ENCODE results near the gene AP4M1. TPM values are rescaled to one million over a fixed set of nuclear protein-coding genes. Genes with fewer than 3 reads are reported as not detected.

The AP4M1 gene
- total RNA-seq, 2 donors from 2014 or later, result 6.0 to 11.2 TPM

DNA sequence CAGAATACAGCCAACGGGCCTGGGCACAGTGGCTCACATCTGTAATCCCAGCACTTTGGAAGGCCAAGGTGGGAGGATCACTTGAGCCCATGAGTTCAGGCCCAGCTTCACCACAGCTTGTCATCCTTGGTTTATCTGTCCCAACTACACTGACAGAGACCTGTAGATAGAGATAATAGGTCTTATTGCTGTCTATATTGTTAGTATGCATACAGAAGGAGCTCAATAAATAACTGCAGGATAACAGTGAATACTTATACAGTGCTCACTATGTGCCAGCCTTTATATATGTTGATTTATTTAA is 19.2 kb downstream of the AP4M1 start:
- Histone ChIP-seq H3K27ac (peak overlapping the region in 1 of 4 donors; percentile 85), H3K4me3 (no peak overlapping the region), H3K4me1 (peaks cover 30% of the 10 kb centered on the region), H3K36me3 (replicated peaks in 1 of 2; ENCODE audit: insufficient read depth in 1 of 2, low read depth in 2 of 2) (no peaks in the 10 kb centered on the region), H3K9me3 (no peaks in the 10 kb centered on the region), H3K27me3 (no peaks in the 10 kb centered on the region)
- TF ChIP-seq CTCF (IDR thresholded peaks at IDR 0.05), result no peak
- TF ChIP-seq POLR2A (IDR thresholded peaks at IDR 0.05), result no peak
- DNase-seq, result no peak
- intact Hi-C loops (cut with DNase I), result no loop called here
- WGBS, 2 donors, result 29 to 50% methylated on average over 1 of the region's 1 CpG
- no peak for ATAC-seq

DNA sequence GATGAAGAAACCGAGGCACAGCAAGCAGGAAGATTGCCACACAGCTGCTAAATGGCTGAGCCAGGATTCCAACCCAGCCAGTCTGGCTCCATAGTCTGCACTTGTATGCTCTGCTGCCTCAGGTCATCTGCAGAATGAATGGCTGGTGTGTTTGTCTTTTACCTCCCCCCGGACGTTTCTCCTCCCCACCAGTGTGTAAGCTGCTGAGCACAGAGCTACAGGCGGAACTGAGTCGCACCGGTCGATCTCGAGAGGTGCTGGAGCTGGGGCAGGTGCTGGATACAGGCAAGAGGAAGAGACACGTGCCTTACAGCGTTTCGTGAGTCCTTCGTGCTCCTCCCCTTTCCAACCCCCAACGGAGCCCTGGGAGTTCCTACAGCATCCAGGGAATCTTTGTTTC is 20.6 kb downstream of the AP4M1 start:
- Histone ChIP-seq H3K27me3 (no peaks in the 10 kb centered on the region), H3K27ac (no peak overlapping the region), H3K4me3 (no peak overlapping the region), H3K36me3 (replicated peaks in 1 of 2; ENCODE audit: insufficient read depth in 1 of 2, low read depth in 2 of 2) (no peaks in the 10 kb centered on the region), H3K9me3 (no peaks in the 10 kb centered on the region), H3K4me1 (peaks cover 37% of the 10 kb centered on the region)
- TF ChIP-seq POLR2A (IDR thresholded peaks at IDR 0.05) (no peak), CTCF (IDR thresholded peaks at IDR 0.05) (no peak)
- intact Hi-C loops (cut with DNase I), result no loop called here
- DNase-seq (no peak), ATAC-seq (no peak)
- WGBS, 2 donors, result 25 to 60% methylated on average over 13 of the region's 13 CpGs

DNA sequence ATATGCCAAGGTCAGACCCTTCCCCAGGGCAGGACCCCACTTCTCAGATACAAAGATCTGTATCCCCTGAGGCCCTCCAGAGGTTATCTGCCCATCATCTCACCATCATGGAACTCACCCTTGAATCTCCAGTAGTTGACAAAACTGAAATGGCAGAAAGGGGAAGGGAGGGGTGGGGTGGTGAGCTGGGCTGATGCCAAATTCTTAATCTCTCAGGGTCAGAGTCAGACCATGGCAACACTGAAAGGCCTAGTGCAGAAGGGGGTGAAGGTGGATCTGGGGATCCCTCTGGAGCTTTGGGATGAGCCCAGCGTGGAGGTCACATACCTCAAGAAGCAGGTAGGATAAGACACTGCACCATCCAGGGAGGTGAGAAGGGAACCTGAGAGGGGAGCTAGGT is 21.1 kb downstream of the AP4M1 start:
- no peaks in the 10 kb centered on the region for H3K27me3 ChIP-seq
- peaks cover 37% of the 10 kb centered on the region for H3K4me1 ChIP-seq
- H3K27ac ChIP-seq, result no peak overlapping the region
- intact Hi-C loops (cut with DNase I), result no loop called here
- no peak overlapping the region for H3K4me3 ChIP-seq
- H3K9me3 ChIP-seq, result no peaks in the 10 kb centered on the region
- TF ChIP-seq CTCF (IDR thresholded peaks at IDR 0.05) (no peak), POLR2A (IDR thresholded peaks at IDR 0.05) (no peak)
- no peak for DNase-seq
- H3K36me3 ChIP-seq (replicated peaks in 1 of 2; ENCODE audit: insufficient read depth in 1 of 2, low read depth in 2 of 2), result no peaks in the 10 kb centered on the region
- ATAC-seq, result no peak
- 89 to 91% methylated on average over 1 of the region's 1 CpG for WGBS, 2 donors

- Histone ChIP-seq H3K4me3 (no peak overlapping the region), H3K27me3 (no peaks in the 10 kb centered on the region), H3K36me3 (replicated peaks in 1 of 2; ENCODE audit: insufficient read depth in 1 of 2, low read depth in 2 of 2) (no peaks in the 10 kb centered on the region), H3K27ac (no peak overlapping the region), H3K4me1 (peaks cover 38% of the 10 kb centered on the region), H3K9me3 (no peaks in the 10 kb centered on the region)
- DNase-seq, result no peak
- ATAC-seq, result no peak
- intact Hi-C loops (cut with DNase I), result no loop called here
- 79 to 80% methylated on average over 4 of the region's 4 CpGs for WGBS, 2 donors
- TF ChIP-seq POLR2A (IDR thresholded peaks at IDR 0.05) (no peak), CTCF (IDR thresholded peaks at IDR 0.05) (no peak)
These were observed 23.1 kb downstream of the AP4M1 start for GRCh38 chr7:100124301-100125230.
